ENCODE measurements around the gene NADK2.

Gene NADK2

DNA sequence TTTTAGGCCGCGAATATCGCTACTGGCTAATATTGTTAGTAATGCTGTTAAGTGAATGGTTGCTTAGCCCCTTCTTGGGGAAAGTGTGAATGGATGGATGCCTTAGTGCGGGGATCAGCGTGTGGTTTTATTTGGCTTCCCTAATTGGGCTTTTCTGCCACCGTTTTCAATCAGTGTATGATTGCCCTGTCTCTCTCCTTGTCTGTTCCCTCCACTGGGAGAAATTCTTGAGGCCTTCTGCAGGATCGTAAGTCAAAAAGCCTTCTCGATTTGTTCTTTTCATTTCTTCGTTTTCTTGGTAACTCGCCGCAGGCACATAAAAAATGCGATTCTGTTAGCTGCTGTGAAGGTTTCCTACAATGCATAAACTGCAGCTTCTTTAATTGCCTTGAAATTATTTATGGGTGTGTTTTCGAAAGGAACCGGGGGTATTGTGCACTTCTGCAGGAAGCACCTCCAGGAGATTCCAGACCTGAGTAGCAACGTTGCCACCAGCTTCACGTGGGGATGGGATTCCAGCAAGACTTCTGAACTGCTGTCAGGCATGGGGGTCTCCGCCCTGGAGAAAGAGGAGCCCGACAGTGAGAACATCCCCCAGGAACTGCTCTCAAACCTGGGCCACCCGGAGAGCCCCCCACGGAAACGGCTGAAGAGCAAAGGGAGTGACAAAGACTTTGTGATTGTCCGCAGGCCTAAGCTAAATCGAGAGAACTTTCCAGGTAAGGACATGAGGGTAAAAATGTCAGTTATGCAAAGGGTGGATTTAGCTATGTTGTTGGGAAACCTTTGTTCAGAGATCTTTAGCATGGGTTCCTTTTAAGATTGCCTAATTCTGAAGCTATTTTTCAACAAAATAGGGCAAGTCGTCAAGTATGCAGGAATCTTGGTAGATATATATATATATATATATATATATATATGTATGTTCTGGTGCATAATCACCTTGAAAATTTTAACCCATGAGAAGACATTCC is 89.1 kb downstream of the NADK2 start:
- Histone ChIP-seq H3K4me1 (ENCODE audit: control insufficient read depth, insufficient read depth, low read length) (peaks cover 10% of the 10 kb centered on the region), H3K36me3 (ENCODE audit: control insufficient read depth, insufficient read depth, low read length) (no peaks in the 10 kb centered on the region), H3K27ac (ENCODE audit: low read depth, low read length) (no peak overlapping the region), H3K9ac (ENCODE audit: low read length) (no peak overlapping the region), H3K4me3 (ENCODE audit: low read length) (peak overlapping the region; percentile 86), H3K27me3 (ENCODE audit: control insufficient read depth, insufficient read depth, low read length) (no peaks in the 10 kb centered on the region)

DNA sequence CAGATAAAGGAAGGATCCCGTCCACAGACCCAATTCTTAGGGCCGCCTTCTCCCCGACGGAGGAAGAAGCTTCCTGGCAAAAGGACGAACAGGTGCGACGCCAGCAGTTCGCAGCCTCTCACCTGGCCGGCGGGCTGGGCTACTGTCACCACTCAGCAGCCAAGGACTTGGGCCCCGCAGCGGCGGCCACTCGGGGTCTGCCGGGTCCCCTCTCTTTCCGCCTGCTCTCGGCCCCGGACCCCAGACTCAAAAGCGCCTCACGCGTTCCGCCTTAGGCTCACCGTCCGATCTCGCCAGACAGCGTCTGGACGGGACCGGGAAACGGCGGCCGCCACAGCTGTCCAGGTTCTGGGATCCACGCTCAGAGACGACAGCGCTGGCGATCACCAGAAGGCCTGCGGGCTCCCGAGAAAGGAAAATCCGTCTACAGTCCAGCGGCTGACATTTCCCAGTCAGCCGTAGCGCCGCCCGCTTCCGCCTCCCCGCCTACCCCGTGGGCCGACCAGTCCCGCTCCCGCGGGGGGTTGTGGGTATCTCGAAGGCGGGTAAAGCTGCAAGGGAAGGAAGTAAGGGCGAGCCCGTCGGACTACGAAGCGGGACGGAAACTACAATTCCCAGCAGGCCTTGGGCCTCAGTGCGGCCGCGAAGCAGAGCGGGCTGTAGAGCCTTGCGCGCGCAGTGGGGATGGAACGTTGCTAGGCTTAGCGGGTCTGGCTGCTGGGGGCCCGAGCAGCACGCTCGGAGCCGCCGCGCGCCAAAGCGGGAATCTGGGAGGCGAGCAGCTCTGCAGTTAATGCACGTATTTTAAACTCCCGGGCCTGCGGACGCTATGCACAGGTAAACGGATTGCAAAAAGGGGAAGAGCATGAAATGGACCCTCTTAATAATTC is 90.0 kb downstream of the NADK2 start, which contains the start of the genes LMBRD2 and SKP2:
LMBRD2 (minus strand) TSS at position 454 of the 890 bp plus-strand sequence. CDS start 8,538 bp downstream, outside the sequence.
SKP2 (plus strand) TSS at position 678 of the 890 bp plus-strand sequence; CDS start at position 830, 152 bp downstream.
- H3K4me1 ChIP-seq (ENCODE audit: control insufficient read depth, insufficient read depth, low read length), result peaks cover 10% of the 10 kb centered on the region

GRCh38 chr5:36150676-36151433 is 90.9 kb downstream of the NADK2 start:
- no peaks in the 10 kb centered on the region for H3K27me3 ChIP-seq (ENCODE audit: control insufficient read depth, insufficient read depth, low read length)
- peak overlapping the region; percentile 91 for H3K4me3 ChIP-seq (ENCODE audit: low read length)
- no peaks in the 10 kb centered on the region for H3K36me3 ChIP-seq (ENCODE audit: control insufficient read depth, insufficient read depth, low read length)
- H3K9ac ChIP-seq (ENCODE audit: low read length), result peak overlapping the region; percentile 76
- peak overlapping the region; percentile 56 for H3K27ac ChIP-seq (ENCODE audit: low read depth, low read length)
- peaks cover 10% of the 10 kb centered on the region for H3K4me1 ChIP-seq (ENCODE audit: control insufficient read depth, insufficient read depth, low read length)

More for the DNA sequence above, 90.0 kb downstream of the NADK2 start, which contains the start of the genes LMBRD2 and SKP2:
- Histone ChIP-seq H3K27me3 (ENCODE audit: control insufficient read depth, insufficient read depth, low read length) (no peaks in the 10 kb centered on the region), H3K9ac (ENCODE audit: low read length) (peak within 1 kb of the TSS; percentile 76), H3K4me3 (ENCODE audit: low read length) (peak within 1 kb of the TSS; percentile 91), H3K36me3 (ENCODE audit: control insufficient read depth, insufficient read depth, low read length) (no peaks in the 10 kb centered on the region), H3K27ac (ENCODE audit: low read depth, low read length) (peak within 1 kb of the TSS; percentile 56)

DNA sequence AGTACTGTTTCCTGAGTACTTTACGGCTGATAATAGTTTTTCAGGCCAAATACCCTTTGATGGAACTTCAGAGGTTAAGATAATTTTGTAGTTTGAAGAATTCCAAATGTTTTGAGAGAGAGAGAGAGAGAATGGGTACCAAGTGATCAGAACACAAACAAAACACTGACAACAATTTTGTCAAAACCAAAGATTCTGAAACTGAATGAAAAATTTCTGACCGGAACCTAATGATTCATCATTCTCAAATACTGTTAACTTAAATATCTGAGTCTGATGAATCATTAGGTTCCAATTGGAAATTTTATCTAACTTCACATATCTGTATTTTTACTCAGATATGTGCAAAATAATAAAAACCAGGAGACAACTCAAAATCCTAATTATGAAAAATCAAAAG is 94.0 kb downstream of the NADK2 start:
- H3K4me1 ChIP-seq (ENCODE audit: control insufficient read depth, insufficient read depth, low read length), result peaks cover 8% of the 10 kb centered on the region
- no peak overlapping the region for H3K4me3 ChIP-seq (ENCODE audit: low read length)
- H3K36me3 ChIP-seq (ENCODE audit: control insufficient read depth, insufficient read depth, low read length), result no peaks in the 10 kb centered on the region
- no peaks in the 10 kb centered on the region for H3K27me3 ChIP-seq (ENCODE audit: control insufficient read depth, insufficient read depth, low read length)
- no peak overlapping the region for H3K9ac ChIP-seq (ENCODE audit: low read length)
- H3K27ac ChIP-seq (ENCODE audit: low read depth, low read length), result no peak overlapping the region

DNA sequence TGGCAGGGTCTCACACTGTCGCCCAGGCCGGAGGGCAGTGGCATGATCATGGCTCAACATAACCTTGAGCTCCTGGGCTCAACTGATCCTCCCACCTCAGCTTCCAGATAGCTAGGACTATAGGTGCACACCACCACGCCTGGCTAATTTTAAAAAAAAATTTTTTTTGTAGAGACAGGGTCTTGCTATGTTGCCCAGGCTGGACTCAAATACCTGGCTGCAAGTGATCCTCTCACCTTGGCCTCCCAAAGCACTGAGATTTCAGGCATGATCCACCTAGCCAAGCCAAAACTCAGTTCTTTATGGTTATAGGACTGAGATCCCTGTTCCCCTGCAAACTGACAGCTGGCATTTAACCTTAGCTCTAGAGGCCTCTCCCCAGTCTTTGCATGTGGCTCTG is 95.3 kb downstream of the NADK2 start:
- Histone ChIP-seq H3K27ac (ENCODE audit: low read depth, low read length) (no peak overlapping the region), H3K4me3 (ENCODE audit: low read length) (no peak overlapping the region), H3K9ac (ENCODE audit: low read length) (no peak overlapping the region), H3K27me3 (ENCODE audit: control insufficient read depth, insufficient read depth, low read length) (no peaks in the 10 kb centered on the region), H3K4me1 (ENCODE audit: control insufficient read depth, insufficient read depth, low read length) (peaks cover 6% of the 10 kb centered on the region), H3K36me3 (ENCODE audit: control insufficient read depth, insufficient read depth, low read length) (no peaks in the 10 kb centered on the region)

DNA sequence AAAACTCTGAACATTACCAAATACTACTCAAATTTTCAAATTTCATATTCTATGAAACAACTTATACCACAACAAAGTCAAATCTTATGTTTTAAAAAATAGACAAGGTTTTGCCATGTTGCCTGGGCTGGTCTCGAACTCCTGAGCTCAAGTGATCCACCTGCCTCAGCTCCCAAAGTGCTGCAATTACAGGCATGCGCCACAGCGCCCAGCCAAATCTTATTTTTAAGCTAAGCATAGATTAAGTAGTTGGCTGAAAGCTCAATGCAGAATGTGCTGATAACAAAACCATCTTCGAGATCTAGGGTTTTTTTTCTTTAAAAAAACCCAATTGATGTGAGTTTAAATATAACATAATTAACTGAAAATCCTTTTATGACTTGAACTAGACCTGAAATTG is 96.4 kb downstream of the NADK2 start:
- H3K27ac ChIP-seq (ENCODE audit: low read depth, low read length), result no peak overlapping the region
- H3K4me1 ChIP-seq (ENCODE audit: control insufficient read depth, insufficient read depth, low read length), result no peaks in the 10 kb centered on the region
- no peak overlapping the region for H3K4me3 ChIP-seq (ENCODE audit: low read length)
- no peaks in the 10 kb centered on the region for H3K27me3 ChIP-seq (ENCODE audit: control insufficient read depth, insufficient read depth, low read length)
- H3K36me3 ChIP-seq (ENCODE audit: control insufficient read depth, insufficient read depth, low read length), result peaks cover under 1% of the 10 kb centered on the region
- H3K9ac ChIP-seq (ENCODE audit: low read length), result no peak overlapping the region
